ENCODE data around the gene STAU1. TPM values are rescaled to one million over a fixed set of nuclear protein-coding genes. Genes with fewer than 3 reads are reported as not detected.
"Not testable (repeated sequence)": the region's sequence is repeated elsewhere in the genome, so short reads cannot be mapped to it uniquely, and the experiment has no call there.

Gene STAU1
- polyA plus RNA-seq, 12 donors: 51.1 to 561 (median 59.0) TPM

DNA sequence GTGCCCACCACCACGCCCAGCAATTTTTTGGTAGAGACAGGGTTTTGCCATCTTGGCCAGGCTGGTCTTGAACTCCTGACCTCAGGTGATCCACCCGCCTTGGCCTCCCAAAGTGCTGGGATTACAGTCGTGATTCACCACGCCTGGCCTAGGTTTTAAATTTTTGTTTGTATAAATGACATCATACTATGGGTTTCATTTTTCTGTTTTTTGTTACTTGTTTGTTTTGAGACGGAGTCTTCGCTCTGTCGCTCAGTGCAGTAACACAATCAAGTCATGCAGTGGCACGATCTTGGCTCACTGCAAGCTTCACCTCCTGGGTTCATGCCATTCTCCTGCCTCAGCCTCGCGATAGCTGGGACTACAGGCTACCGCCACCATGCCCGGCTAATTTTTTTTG lies 105.8 kb downstream of the STAU1 start:
- not testable (repeated sequence) for DNase-seq

DNA sequence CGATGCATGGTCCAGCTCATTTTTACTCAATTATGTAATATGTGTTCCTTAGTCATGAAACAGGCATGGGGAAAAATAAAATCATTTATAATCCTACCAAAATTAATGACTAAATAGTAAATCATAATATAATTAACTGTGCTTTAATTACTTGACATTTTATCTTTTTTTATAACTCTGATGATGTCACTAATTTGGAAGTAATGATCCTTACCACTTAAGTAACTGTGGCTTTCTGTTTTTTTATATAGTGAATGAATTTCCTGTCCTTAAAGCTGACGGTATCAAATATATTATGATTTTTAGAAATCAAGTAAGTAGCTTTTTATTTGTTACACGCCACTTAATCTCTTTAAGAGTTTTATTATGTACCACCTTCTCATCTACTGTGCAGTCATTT lies 109.8 kb downstream of the STAU1 start:
- no peak for DNase-seq

DNA sequence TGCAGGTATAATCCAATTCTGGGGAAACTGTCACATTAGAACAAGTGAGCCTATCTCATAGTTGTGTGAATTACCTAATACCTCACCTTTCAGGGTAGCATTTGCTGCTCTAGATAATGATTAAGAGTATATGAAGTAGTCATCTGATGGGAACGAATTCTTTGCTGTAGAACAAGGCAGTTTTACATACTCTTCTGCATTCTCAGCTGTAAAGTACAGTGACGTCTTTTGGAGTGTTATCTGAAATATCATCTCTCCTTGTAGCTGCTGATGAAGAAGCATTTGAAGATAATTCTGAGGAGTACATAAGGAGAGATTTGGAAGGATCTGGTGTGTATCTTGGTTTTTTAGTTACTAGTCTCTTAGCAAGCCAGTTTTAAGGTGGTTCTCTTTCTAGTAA lies 113.6 kb downstream of the STAU1 start:
- DNase-seq: no peak

Other genes starting within 250 kb of the STAU1 start
- gene CSE1L, start 142.0 kb downstream of the STAU1 start, polyA plus RNA-seq (ENCODE audit: insufficient read length in 12 of 12): 10 to 100 TPM in 11 of 12 donors, not detected in 1; 35.7 to 77.6 (median 70.7) TPM
- 10 to 100 TPM in 11 of 12 donors, not detected in 1; 23.6 to 44.0 (median 29.4) TPM for gene DDX27, start 31.1 kb upstream of the STAU1 start, polyA plus RNA-seq (ENCODE audit: insufficient read length in 12 of 12)
- 10 to 100 TPM in 6 of 12 donors, 1 to 10 TPM in 5, not detected in 1; 6.9 to 17.0 (median 10.3) TPM for gene ZNFX1, start 89.7 kb upstream of the STAU1 start, polyA plus RNA-seq (ENCODE audit: insufficient read length in 12 of 12)